K562 (cell line): Measurements from ENCODE around the gene SNRNP48.
A peak's percentile ranks its signal among the peaks of the same experiment; 100 is the strongest.

Experiments used
- CTCF ChIP-seq, 3 experiments: IDR thresholded peaks in 2 of 3; conservative IDR thresholded peaks in 1 of 3; 2 replicates each; pipeline ENCODE4 v1.5.1; 2011 to 2012; ENCODE audit warnings: low read length in 3 of 3, mild to moderate bottlenecking in 3 of 3, control low read depth in 2 of 3, improper control_type of control experiment in 1 of 3, inconsistent platforms in 1 of 3, low read depth in 1 of 3, mixed read lengths in 1 of 3, moderate library complexity in 1 of 3; ENCODE audit not compliant: insufficient read depth in 2 of 3
- E2F6 ChIP-seq, 2 experiments: IDR thresholded peaks; 2 replicates each; pipeline ENCODE4 v1.6.1; 2011; ENCODE audit warnings: borderline replicate concordance in 1 of 2, control low read depth in 1 of 2, low read depth in 1 of 2, low read length in 1 of 2, mild to moderate bottlenecking in 1 of 2, mixed read lengths in 1 of 2, moderate library complexity in 1 of 2; ENCODE audit not compliant: insufficient read depth in 1 of 2, insufficient read length in 1 of 2, poor library complexity in 1 of 2, severe bottlenecking in 1 of 2; ENCODE audit errors: extremely low read depth in 1 of 2
- FOXA3 ChIP-seq, 2 experiments: fragments of 450-650 bp in 1 of 2; sonication (generic) in 1 of 2; formaldehyde crosslinking; IDR thresholded peaks in 1 of 2; conservative IDR thresholded peaks in 1 of 2; 2 replicates each; pipeline versions ENCODE4 v1.4.0 to v1.8.0; 2020 to 2022; ENCODE audit warnings: mild to moderate bottlenecking in 2 of 2, missing genetic modification reagents in 1 of 2
- HMG20B ChIP-seq: fragments of 250-450 bp; sonication (Bioruptor Pico); IDR thresholded peaks from 2 replicates; pipeline ENCODE4 v1.5.0; 2021; ENCODE audit warnings: mild to moderate bottlenecking
- KLF1 ChIP-seq: fragments of 450-650 bp; IDR thresholded peaks from 2 replicates; pipeline ENCODE4 v1.6.1; 2016; ENCODE audit warnings: missing genetic modification characterization, missing compliant biosample characterization
- OTX1 ChIP-seq: fragments of 450-650 bp; formaldehyde crosslinking; IDR thresholded peaks from 2 replicates; pipeline ENCODE4 v1.4.0; 2022; ENCODE audit warnings: mild to moderate bottlenecking
- RBBP5 ChIP-seq: fragments of 200-600 bp; sonication (generic); IDR thresholded peaks from 2 replicates; pipeline ENCODE4 v1.6.1; 2012; ENCODE audit warnings: borderline replicate concordance, mild to moderate bottlenecking, low read length, control low read depth, inconsistent platforms; ENCODE audit not compliant: insufficient read depth, poor library complexity, severe bottlenecking
- TCFL5 ChIP-seq: fragments of 250-450 bp; sonication (Bioruptor Pico); conservative IDR thresholded peaks from 2 replicates; pipeline ENCODE4 v1.6.1; 2021; ENCODE audit warnings: mild to moderate bottlenecking, moderate library complexity, matching md5 sums
- ZNF354B ChIP-seq: fragments of 250-450 bp; sonication (Bioruptor Pico); IDR thresholded peaks from 2 replicates; pipeline ENCODE4 v1.4.0; 2020
- TF ChIP-seq, protein P1 (sequence below): fragments of 250-450 bp; sonication (Bioruptor Pico); IDR thresholded peaks from 2 replicates; pipeline ENCODE4 v1.5.1; 2021; ENCODE audit warnings: mild to moderate bottlenecking

DNA sequence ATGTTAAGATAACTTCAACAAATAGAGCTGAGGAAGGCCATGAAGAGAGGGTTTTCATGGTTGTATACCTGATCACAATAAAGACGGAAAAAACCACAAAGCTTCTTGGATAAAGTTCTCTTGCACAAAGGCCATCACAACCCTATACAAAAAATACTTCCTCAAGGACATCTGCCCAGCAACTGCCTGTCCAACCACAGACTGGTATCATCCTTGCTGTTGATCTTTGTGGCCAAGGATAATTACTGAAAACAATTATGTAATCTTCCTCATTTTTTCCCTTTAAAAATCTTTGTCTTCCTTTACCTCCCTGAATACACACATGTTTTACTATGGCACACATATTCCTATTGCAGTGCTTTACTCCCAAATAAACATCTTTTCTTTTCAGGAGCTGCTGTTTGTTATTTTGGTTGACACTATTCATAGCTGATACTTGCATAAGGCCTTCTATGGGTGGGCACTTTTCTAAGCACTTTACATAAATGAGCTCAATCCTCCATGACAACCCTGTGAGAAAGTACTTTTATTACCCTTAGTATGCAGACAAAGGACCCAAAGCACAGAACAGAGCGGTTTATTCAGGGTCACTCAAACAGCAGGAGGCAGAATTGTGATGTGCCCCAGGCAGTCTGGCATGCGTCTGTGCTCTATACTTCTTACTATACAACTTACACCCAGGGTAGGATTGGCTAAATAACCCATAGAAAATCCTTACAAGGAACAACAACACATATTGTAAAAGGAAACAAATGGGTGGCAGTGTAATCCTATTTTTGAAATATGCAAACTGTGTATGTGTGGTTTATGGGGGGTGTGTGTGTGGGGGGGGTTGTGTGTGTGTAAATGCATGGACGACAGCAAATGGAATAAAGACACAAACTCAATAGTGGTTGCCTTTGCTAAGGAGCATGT, 35.1 kb downstream of the SNRNP48 start:
- TF ChIP-seq CTCF (IDR thresholded peaks at IDR 0.05 in 2 of 3, conservative IDR thresholded peaks at IDR 0.05 in 1 of 3; ENCODE audit: insufficient read depth in 2 of 3, low read depth in 1 of 3, low read length in 3 of 3) (peak in 1 of 3 experiments; percentile 15; a peak in 1 of 6 replicates), HMG20B (CRISPR knock-in tag) (no peak), RBBP5 (no peak), TCFL5 (CRISPR knock-in tag) (no peak), ZNF354B (no peak), OTX1 (CRISPR knock-in tag) (no peak), KLF1 (tag) (no peak), E2F6 (IDR thresholded peaks at IDR 0.05; ENCODE audit: borderline replicate concordance in 1 of 2, extremely low read depth in 1 of 2, insufficient read depth in 1 of 2, insufficient read length in 1 of 2, low read depth in 1 of 2, low read length in 1 of 2, poor library complexity in 1 of 2, severe bottlenecking in 1 of 2) (no peak), FOXA3 (CRISPR knock-in tag; conservative IDR thresholded peaks at IDR 0.05 in 1 of 2, IDR thresholded peaks at IDR 0.05 in 1 of 2) (no peak)
- TF ChIP-seq, protein P1, sequence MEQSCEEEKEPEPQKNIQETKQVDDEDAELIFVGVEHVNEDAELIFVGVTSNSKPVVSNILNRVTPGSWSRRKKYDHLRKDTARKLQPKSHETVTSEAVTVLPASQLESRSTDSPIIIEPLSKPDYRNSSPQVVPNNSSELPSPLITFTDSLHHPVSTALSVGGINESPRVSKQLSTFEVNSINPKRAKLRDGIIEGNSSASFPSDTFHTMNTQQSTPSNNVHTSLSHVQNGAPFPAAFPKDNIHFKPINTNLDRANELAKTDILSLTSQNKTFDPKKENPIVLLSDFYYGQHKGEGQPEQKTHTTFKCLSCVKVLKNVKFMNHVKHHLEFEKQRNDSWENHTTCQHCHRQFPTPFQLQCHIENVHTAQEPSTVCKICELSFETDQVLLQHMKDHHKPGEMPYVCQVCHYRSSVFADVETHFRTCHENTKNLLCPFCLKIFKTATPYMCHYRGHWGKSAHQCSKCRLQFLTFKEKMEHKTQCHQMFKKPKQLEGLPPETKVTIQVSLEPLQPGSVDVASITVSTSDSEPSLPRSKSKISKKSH (CRISPR knock-in tag): no peak
